ENCODE results near the gene SLC26A3. TPM values are rescaled to one million over a fixed set of nuclear protein-coding genes. Genes with fewer than 3 reads are reported as not detected.

Gene SLC26A3
- total and polyA plus RNA-seq, 11 donors, result 0.10 to 0.35 TPM; not detected in 9

DNA sequence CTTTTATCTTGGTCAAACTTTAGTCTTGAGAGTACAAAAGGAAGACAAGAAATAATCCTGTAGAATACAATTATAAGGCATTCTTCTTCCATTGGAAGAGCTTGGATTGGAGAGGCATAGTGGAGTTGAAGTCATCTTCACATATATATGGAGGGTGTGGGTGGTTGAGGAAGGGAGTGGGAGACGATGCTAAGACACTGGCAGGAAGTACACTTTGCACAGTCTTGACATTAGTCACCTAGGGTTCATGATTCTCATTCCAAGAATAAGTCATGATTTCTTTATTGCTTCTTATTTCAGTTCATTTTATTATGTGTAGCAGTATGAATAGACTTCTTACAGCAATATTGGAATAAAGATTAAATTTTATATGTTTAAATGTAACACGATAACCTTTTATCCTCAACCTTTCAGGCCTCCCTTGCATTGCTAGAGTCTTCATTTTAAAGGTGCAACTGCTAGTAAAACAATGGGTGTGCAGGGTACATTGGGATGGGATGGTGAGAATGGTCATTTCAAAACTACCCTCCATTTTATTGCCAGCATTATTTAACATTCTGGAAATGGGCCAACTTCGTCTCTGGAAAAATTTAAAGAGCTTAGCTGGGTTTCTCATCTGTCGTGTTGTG is 12.3 kb upstream of the SLC26A3 start:
- Histone ChIP-seq H3K36me3 (no peaks in the 10 kb centered on the region), H3K9me3 (no peaks in the 10 kb centered on the region), H3K4me3 (no peak overlapping the region), H3K27me3 (peaks cover 0 to 3% (median 0%) of the 10 kb centered on the region in 9 donors), H3K4me1 (no peaks in the 10 kb centered on the region), H3K27ac (peak overlapping the region in 1 of 12 donors; percentile 13)
- intact Hi-C loops (cut with DNase I), result no loop called here
- 43 to 64% (median 51%) methylated on average over 4 of the region's 4 CpGs for WGBS, 4 donors
- ATAC-seq, result no peak
- no peak for DNase-seq
- no peak for TF ChIP-seq POLR2A (IDR thresholded peaks at IDR 0.05)
- TF ChIP-seq, protein P1, sequence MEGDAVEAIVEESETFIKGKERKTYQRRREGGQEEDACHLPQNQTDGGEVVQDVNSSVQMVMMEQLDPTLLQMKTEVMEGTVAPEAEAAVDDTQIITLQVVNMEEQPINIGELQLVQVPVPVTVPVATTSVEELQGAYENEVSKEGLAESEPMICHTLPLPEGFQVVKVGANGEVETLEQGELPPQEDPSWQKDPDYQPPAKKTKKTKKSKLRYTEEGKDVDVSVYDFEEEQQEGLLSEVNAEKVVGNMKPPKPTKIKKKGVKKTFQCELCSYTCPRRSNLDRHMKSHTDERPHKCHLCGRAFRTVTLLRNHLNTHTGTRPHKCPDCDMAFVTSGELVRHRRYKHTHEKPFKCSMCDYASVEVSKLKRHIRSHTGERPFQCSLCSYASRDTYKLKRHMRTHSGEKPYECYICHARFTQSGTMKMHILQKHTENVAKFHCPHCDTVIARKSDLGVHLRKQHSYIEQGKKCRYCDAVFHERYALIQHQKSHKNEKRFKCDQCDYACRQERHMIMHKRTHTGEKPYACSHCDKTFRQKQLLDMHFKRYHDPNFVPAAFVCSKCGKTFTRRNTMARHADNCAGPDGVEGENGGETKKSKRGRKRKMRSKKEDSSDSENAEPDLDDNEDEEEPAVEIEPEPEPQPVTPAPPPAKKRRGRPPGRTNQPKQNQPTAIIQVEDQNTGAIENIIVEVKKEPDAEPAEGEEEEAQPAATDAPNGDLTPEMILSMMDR (IDR thresholded peaks at IDR 0.05), result no peak

- H3K4me1 ChIP-seq, result no peaks in the 10 kb centered on the region
- ATAC-seq, result no peak
Measured at GRCh38 chr7:107813524-107813923, 10.5 kb upstream of the SLC26A3 start.

GRCh38 chr7:107811934-107812333 is 8.9 kb upstream of the SLC26A3 start:
- no peak overlapping the region for H3K4me3 ChIP-seq
- no peaks in the 10 kb centered on the region for H3K27me3 ChIP-seq
- no peaks in the 10 kb centered on the region for H3K9me3 ChIP-seq
- TF ChIP-seq, protein P1 (IDR thresholded peaks at IDR 0.05), result no peak
- no peak for TF ChIP-seq POLR2A (IDR thresholded peaks at IDR 0.05)
- H3K36me3 ChIP-seq, result no peaks in the 10 kb centered on the region
- DNase-seq, result no peak
- intact Hi-C loops (cut with DNase I), result no loop called here
- H3K27ac ChIP-seq, result peak overlapping the region in 1 of 12 donors; percentile 75
- WGBS, 4 donors, result 80 to 85% (median 82%) methylated on average over 5 of the region's 5 CpGs
- ATAC-seq, result no peak
- no peaks in the 10 kb centered on the region for H3K4me1 ChIP-seq

More at GRCh38 chr7:107813524-107813923, 10.5 kb upstream of the SLC26A3 start:
- Histone ChIP-seq H3K9me3 (no peaks in the 10 kb centered on the region), H3K36me3 (no peaks in the 10 kb centered on the region), H3K27ac (peak overlapping the region in 1 of 12 donors; percentile 75), H3K27me3 (no peaks in the 10 kb centered on the region), H3K4me3 (no peak overlapping the region)
- DNase-seq, result no peak
- no peak for TF ChIP-seq POLR2A (IDR thresholded peaks at IDR 0.05)
- TF ChIP-seq, protein P1 (IDR thresholded peaks at IDR 0.05), result no peak
- WGBS, 4 donors, result 81 to 93% (median 86%) methylated on average over 2 to 3 of the region's 3 CpGs
- intact Hi-C loops (cut with DNase I), result no loop called here

DNA sequence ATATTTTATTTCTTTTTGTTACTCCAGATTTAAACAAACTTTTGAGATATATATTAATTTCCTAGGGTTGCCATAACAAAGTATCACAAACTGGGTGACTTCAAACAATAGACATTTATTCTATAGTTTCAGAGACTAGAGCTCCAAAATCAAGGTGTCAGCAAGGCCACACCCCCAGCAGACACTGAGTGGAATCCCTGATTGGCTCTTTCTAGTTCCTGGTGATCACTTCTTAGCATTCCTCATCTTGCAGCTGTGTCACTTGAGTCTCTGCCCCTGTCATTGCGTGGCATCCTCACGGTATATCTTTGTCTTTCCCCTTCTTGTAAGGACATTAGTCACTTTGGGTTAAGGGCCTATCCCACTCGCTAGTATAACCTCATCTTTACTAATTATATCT is 7.6 kb upstream of the SLC26A3 start:
- Histone ChIP-seq H3K4me3 (no peak overlapping the region), H3K4me1 (no peaks in the 10 kb centered on the region), H3K27me3 (no peaks in the 10 kb centered on the region), H3K36me3 (no peaks in the 10 kb centered on the region), H3K9me3 (no peaks in the 10 kb centered on the region), H3K27ac (peak overlapping the region in 1 of 12 donors; percentile 75)
- TF ChIP-seq, protein P1 (IDR thresholded peaks at IDR 0.05), result no peak
- TF ChIP-seq POLR2A (IDR thresholded peaks at IDR 0.05), result no peak
- DNase-seq (no peak), ATAC-seq (no peak)
- intact Hi-C loops (cut with DNase I), result no loop called here
- 72 to 86% (median 80%) methylated on average over 3 of the region's 3 CpGs for WGBS, 4 donors
